Stomach (tissue), 4 donors: Measurements from ENCODE around the gene ASAP2.

Source experiments
- CTCF ChIP-seq, 7 experiments: fragments of 450-650 bp in 4 of 7; fragments of 200-600 bp in 3 of 7; sonication (generic) in 3 of 7; IDR thresholded peaks; one replicate each; pipeline ENCODE4 v1.5.1; 2016 to 2019; ENCODE audit warnings: antibody characterized with exemption in 7 of 7, control low read depth in 2 of 7, mild to moderate bottlenecking in 1 of 7
- EP300 ChIP-seq: sonication (generic); formaldehyde crosslinking; IDR thresholded peaks from one replicate; pipeline ENCODE4 v1.6.1; 2017; ENCODE audit warnings: antibody characterized with exemption
- POLR2A ChIP-seq, 4 donors: fragments of 450-650 bp; IDR thresholded peaks; one replicate each; pipeline ENCODE4 v1.6.1; 2016; ENCODE audit warnings: antibody characterized with exemption in 4 of 4, control low read depth in 2 of 4, mild to moderate bottlenecking in 1 of 4, moderate library complexity in 1 of 4
- POLR2AphosphoS5 ChIP-seq, 3 donors: sonication (generic); formaldehyde crosslinking; IDR thresholded peaks; one replicate each; pipeline ENCODE4 v1.6.1; 2016; ENCODE audit warnings: antibody characterized with exemption in 3 of 3

- TF ChIP-seq CTCF (IDR thresholded peaks at IDR 0.05) (no peak), POLR2AphosphoS5 (IDR thresholded peaks at IDR 0.05) (no peak), POLR2A (IDR thresholded peaks at IDR 0.05) (no peak), EP300 (no peak)
Measured at GRCh38 chr2:9356261-9356660, 149.6 kb downstream of the ASAP2 start.
